Mucosa of stomach (tissue), 1 donor: ENCODE results near the gene ARVCF.

ENCODE experiments used
- H3K27me3 ChIP-seq: one replicate; pipeline ENCODE4 v1.7.0; 2013; ENCODE audit warnings: mild to moderate bottlenecking, low read length; ENCODE audit not compliant: control insufficient read depth, insufficient read depth
- H3K36me3 ChIP-seq: one replicate; pipeline ENCODE4 v1.7.0; 2013; ENCODE audit warnings: low read length; ENCODE audit not compliant: control insufficient read depth, insufficient read depth
- H3K4me1 ChIP-seq: one replicate; pipeline ENCODE4 v1.7.0; 2013; ENCODE audit warnings: mild to moderate bottlenecking, low read length; ENCODE audit not compliant: control insufficient read depth, insufficient read depth
- H3K4me3 ChIP-seq: one replicate; pipeline ENCODE4 v1.7.0; 2013; ENCODE audit warnings: low read length
- H3K9ac ChIP-seq: one replicate; pipeline ENCODE4 v1.7.0; 2013; ENCODE audit warnings: mild to moderate bottlenecking, low read length, moderate library complexity
- H3K9me3 ChIP-seq: one replicate; pipeline ENCODE4 v1.7.0; 2013; ENCODE audit warnings: mild to moderate bottlenecking, low read length, moderate library complexity; ENCODE audit not compliant: control insufficient read depth
- donor health status: Pancreatic carcinoma.

The ARVCF gene

GRCh38 chr22:20004464-20004863 lies 12.2 kb downstream of the ARVCF start:
- H3K9me3 ChIP-seq = no peaks in the 10 kb centered on the region

DNA sequence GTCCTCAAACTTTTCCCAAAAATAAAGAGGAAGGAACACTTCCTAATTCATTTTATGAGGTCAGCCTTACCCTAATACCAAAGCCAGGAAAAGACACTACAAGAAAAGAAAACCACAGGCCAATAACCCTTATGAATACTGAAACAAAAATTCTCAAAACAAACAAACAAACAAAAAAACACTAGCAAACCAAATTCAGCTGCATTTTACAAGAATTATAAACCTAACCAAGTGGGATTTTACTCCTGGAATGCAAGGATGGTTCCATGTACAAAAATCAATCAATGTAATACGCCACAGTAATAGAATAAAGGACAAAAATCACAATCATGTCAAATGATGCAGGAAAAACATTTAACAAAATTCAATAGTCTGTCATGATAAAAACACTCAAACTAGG lies 13.3 kb downstream of the ARVCF start:
- Histone ChIP-seq H3K27me3 (no peaks in the 10 kb centered on the region), H3K9ac (no peak overlapping the region), H3K4me3 (no peak overlapping the region), H3K9me3 (no peaks in the 10 kb centered on the region), H3K36me3 (no peaks in the 10 kb centered on the region), H3K4me1 (no peaks in the 10 kb centered on the region)

More at GRCh38 chr22:20004464-20004863, 12.2 kb downstream of the ARVCF start:
- Histone ChIP-seq H3K36me3 (no peaks in the 10 kb centered on the region), H3K27me3 (no peaks in the 10 kb centered on the region), H3K4me1 (no peaks in the 10 kb centered on the region), H3K4me3 (no peak overlapping the region), H3K9ac (no peak overlapping the region)

GRCh38 chr22:20002636-20003035 lies 14.0 kb downstream of the ARVCF start:
- Histone ChIP-seq H3K9ac (no peak overlapping the region), H3K27me3 (no peaks in the 10 kb centered on the region), H3K4me1 (no peaks in the 10 kb centered on the region), H3K36me3 (no peaks in the 10 kb centered on the region), H3K4me3 (no peak overlapping the region), H3K9me3 (no peaks in the 10 kb centered on the region)

DNA sequence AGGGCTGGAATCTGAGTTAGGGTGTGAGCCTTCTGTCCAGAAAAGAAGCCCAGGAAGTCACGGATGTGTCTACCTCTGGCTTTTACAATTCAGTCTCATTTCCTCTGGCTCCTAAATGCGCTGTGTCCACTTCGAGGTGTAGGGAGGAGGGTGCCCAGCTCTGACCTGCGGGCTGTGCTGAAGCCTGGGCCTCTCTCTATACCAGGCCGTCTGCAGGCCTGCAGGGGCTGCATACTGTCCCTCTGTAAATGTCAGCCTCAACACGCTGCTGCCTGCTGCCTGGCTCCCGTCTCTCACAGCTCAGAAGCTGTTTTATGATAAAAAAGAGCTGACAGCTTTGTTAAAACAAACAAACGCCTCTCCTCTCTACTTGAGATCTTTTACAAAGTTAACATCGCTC lies 14.5 kb downstream of the ARVCF start:
- Histone ChIP-seq H3K4me1 (no peaks in the 10 kb centered on the region), H3K36me3 (no peaks in the 10 kb centered on the region), H3K27me3 (no peaks in the 10 kb centered on the region), H3K9ac (no peak overlapping the region), H3K4me3 (no peak overlapping the region), H3K9me3 (no peaks in the 10 kb centered on the region)

DNA sequence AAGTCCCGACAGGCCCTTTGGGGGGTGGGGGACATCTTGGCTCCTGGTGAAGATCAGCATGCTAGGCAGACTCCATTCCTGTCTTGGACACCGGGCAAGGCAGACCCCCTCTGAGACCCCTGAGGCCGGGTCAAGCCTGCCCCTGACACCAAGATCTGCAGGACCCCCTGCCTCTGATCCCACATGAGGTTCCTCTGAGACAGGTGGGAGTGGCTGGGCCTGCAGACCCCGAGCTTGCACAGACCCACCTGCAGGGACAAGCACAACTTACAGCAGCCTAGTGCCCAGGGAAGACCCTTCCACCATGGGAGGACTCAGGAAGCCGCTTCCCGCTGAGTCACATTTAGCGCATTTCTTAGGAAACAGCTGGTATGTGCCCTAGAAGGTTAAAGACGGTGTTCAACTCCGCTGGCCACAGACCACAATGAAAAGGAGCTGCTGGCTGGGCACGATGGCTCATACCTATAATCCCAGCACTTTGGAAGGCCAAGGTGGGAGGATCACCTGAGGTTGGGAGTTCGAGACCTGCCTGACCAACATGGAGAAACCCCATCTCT lies 15.5 kb downstream of the ARVCF start:
- no peaks in the 10 kb centered on the region for H3K27me3 ChIP-seq
- no peaks in the 10 kb centered on the region for H3K9me3 ChIP-seq
- H3K36me3 ChIP-seq = no peaks in the 10 kb centered on the region
- H3K9ac ChIP-seq = no peak overlapping the region
- no peaks in the 10 kb centered on the region for H3K4me1 ChIP-seq
- H3K4me3 ChIP-seq = no peak overlapping the region

GRCh38 chr22:20000246-20001081 lies 16.2 kb downstream of the ARVCF start:
- no peak overlapping the region for H3K4me3 ChIP-seq
- no peaks in the 10 kb centered on the region for H3K27me3 ChIP-seq
- H3K9me3 ChIP-seq = no peaks in the 10 kb centered on the region
- no peak overlapping the region for H3K9ac ChIP-seq
- no peaks in the 10 kb centered on the region for H3K36me3 ChIP-seq
- H3K4me1 ChIP-seq = no peaks in the 10 kb centered on the region

GRCh38 chr22:19998991-19999820 lies 17.4 kb downstream of the ARVCF start:
- H3K4me1 ChIP-seq = no peaks in the 10 kb centered on the region
- H3K36me3 ChIP-seq = no peaks in the 10 kb centered on the region
- H3K27me3 ChIP-seq = no peaks in the 10 kb centered on the region
- H3K9me3 ChIP-seq = no peaks in the 10 kb centered on the region
- H3K4me3 ChIP-seq = no peak overlapping the region
- H3K9ac ChIP-seq = no peak overlapping the region

- Histone ChIP-seq H3K4me3 (no peak overlapping the region), H3K9me3 (no peaks in the 10 kb centered on the region), H3K9ac (no peak overlapping the region), H3K36me3 (no peaks in the 10 kb centered on the region), H3K27me3 (no peaks in the 10 kb centered on the region), H3K4me1 (no peaks in the 10 kb centered on the region)
Observed at GRCh38 chr22:19998232-19998951, 18.2 kb downstream of the ARVCF start.

GRCh38 chr22:19997561-19998231 lies 18.9 kb downstream of the ARVCF start:
- no peak overlapping the region for H3K4me3 ChIP-seq
- H3K9me3 ChIP-seq = no peaks in the 10 kb centered on the region
- H3K4me1 ChIP-seq = no peaks in the 10 kb centered on the region
- no peak overlapping the region for H3K9ac ChIP-seq
- H3K27me3 ChIP-seq = no peaks in the 10 kb centered on the region
- no peaks in the 10 kb centered on the region for H3K36me3 ChIP-seq

GRCh38 chr22:19996694-19997384 lies 19.8 kb downstream of the ARVCF start:
- Histone ChIP-seq H3K36me3 (no peaks in the 10 kb centered on the region), H3K9ac (no peak overlapping the region), H3K4me1 (no peaks in the 10 kb centered on the region), H3K4me3 (no peak overlapping the region), H3K9me3 (no peaks in the 10 kb centered on the region), H3K27me3 (no peaks in the 10 kb centered on the region)
